Left forelimb (tissue), 1 donor: Measurements from ENCODE around the gene TTYH2.
A peak's percentile ranks its signal among the peaks of the same experiment; 100 is the strongest.
"Not testable (repeated sequence)": the region's sequence is repeated elsewhere in the genome, so short reads cannot be mapped to it uniquely, and the experiment has no call there.

Experiments used
- DNase-seq: peaks from one replicate; pipeline ENCODE4 v3.0.0-alpha.2; 2018; ENCODE audit warnings: low spot score

The TTYH2 gene

DNA sequence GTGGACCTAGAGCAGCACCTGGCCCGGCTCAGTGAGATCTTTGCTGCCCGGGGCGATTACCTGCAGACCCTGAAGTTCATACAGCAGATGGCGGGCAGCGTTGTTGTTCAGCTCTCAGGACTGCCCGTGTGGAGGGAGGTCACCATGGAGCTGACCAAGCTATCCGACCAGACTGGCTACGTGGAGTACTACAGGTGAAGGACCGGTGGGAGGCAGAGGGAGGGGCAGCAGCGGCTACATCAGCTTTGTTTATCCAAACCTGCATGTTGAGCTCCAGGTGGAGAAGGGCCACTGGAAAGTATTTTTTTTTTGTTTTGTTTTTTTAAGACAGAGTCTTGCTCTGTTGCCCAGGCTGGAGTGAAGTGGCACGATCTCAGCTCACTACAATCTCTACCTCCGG, 23.9 kb downstream of the TTYH2 start:
- no peak for DNase-seq

DNA sequence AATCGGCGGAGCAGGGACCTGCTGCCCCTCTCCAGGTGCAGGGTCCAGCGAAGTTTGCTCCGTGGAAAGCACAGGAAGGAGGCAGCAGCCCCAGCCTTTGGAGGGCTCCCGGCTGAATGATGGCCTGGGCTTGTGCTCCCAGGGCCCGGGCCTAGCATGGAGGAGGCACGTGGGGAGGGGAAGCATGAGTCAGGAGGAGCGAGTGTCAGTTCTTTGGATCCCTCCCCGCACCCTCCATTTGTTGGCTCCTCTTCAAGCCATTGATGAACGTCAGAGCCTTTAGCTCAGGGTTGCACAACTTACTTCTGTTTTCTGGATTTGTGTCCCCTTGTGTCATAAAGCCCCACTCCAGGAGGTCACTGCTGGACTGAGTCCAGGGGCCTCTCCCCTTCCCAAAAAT, 25.8 kb downstream of the TTYH2 start:
- no peak for DNase-seq

DNA sequence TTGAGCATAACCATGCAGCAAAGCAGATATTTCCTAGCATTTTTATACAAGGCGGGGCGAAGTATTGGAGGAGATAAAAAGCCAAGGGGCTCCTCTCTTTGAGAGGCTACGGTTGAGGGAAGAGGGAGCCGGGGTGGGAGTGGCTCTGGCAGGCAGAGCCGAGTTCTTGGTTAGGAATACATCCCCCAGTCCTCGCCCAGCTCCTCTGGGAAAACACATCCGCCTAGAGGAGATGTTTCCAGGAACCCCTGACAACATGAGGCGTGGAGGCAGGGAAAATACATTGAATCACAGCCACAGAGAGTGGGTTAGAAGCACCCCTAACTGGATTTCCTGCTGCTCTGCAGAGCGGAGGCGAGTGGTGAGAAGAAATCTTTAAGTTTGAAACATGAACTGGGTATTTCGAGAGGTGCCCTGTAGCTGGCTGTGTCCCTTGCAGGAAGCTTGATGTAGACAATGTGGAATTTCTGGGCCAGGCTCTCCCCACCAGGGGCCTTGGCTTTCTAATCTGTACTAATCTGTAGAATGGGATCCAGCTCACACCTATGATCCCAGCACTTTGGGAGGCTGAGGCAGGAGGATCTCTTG, 27.3 kb downstream of the TTYH2 start:
- DNase-seq = peak; percentile 87

DNA sequence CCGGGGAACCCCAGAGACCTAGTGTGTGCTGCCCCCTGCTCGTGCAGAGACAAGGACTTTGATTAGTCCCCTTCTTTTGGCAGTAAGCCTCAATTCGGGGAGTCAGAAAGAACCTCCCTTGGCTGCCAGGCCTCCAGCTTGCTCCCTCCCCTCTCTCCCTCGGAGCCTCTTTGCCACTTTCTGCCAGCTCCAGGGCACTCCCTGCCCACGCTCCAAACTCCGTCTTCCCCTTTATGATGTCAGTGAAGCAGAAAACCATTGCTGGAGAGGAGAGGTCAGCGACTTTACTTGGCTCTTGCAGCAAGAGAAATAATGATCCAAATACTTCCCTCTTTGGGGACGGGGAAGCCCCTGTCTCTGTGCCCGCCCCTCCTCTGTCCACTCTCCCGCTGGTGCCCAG, 28.1 kb downstream of the TTYH2 start:
- no peak for DNase-seq

DNA sequence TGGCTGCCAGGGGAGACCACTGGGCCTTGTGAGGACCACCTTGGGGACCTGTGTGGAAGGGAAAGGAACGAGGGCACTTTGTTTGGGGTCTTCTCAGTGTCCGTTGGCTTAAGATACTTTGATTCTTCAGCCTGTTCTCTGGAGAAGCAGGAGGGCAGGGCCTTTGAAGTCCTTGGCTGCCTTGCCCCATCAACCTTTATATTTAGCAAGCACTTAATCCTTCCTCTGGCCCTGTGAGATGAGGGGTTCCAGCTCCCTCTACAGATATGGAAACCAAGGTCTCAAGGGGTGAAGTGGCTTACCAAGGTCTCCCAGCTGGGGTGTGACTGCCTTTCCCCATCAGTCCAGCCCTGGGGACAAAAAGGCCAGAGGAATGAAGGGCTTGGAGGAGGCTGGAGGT, 28.5 kb downstream of the TTYH2 start:
- DNase-seq = no peak

DNA sequence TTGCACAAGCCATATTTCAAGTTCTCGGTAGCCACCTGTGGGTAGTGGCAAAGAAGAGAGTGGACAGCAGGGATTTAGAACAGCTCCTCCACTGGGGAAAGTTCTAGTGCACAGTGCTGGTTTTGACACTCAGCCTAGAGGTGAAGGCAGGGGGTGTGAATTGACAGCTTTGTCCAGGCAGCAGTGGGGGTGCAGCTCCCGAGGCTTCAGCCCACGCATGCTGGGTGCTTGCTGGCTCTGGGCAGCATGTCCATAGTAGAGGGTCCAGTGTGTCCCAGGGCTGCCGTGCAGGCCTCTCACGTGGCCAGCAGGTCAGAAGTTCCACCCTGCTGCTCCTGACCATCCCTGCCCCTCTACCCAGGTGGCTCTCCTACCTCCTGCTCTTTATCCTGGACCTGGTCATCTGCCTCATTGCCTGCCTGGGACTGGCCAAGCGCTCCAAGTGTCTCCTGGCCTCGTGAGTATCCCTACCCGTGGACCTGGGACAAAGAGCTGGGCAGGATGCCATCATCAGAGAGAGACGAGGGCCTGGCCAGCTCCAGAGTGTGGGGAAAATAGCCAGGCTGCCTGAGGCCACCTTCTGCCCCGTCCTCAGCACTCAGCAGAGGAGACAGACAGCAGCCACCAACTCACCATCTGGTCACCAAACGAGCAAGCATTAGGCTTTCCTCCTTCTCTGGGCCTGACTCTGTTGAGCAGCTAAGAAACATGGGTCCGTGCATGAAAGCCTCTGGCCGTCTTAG, 29.8 kb downstream of the TTYH2 start:
- DNase-seq = no peak

DNA sequence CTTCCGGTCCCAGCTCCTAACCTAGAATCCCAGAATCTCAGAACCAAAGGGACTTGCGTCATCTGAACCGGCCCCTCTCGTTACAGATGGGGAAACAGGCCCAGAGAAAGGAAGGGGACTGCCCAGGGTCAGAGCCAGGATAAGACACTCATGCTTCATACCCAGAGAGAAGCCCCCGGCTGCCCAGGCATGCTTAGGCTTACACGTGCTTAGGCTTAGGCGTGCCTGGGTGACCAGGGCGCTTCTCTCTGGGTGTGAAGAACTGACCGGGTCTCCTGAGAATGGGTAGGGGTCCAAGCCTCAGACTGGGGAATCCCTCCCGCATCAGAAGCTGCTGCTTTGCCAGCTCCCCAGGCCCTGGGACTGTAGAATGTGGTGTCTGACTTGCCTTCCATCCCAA, 30.8 kb downstream of the TTYH2 start:
- no peak for DNase-seq

DNA sequence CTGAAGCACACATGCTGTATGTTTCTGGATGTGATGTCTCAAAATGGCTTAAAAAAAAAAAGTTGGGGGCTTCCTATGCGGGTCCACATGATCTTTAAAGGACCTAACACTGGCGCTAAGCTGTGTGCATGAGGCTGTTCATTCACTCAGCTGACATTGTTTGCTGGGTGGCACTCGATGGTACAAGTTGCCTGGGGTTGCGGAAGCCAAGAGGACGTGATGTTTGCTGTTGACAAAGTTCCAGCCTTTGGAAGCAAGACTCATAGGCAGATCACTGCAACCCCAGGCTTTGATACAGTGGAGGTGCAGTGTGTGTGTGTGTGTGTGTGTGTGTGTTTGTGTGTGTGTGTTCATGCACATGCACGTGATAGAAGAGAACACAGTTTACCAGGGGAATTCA, 31.2 kb downstream of the TTYH2 start:
- no peak for DNase-seq

DNA sequence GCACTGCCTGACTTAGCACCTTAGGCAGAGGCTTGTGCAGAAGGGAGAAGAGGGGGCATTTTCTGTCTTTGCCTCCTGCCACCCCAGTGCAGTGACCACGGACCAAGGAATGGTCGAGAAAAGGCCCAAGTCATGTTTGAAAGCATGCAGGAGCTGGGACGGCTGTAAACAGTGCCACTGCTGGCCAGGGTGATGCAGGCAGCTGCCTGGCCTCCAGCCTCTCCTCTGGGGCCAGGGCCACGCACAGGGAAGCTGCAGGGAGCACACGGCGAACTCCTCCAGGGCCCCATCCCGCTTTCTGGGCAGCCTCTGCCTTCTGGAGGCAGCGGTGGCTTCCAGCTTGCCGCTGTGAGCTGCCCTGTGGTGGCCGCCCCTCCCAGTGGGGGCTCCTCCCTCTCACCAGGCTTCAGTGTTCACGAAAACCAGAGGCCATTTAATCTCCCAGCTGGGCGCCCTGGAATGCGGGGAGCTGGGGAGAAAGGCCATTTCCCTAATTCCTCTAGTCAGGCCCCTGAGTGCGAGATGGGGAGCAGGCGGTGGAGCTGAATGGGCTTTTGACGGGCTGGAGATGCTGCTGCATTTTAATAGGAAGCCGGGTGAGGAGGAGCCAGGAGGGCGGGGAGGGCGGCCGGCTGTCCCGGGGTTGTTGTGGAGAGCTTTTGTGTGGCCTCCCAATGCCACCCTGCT, 31.9 kb downstream of the TTYH2 start:
- no peak for DNase-seq

DNA sequence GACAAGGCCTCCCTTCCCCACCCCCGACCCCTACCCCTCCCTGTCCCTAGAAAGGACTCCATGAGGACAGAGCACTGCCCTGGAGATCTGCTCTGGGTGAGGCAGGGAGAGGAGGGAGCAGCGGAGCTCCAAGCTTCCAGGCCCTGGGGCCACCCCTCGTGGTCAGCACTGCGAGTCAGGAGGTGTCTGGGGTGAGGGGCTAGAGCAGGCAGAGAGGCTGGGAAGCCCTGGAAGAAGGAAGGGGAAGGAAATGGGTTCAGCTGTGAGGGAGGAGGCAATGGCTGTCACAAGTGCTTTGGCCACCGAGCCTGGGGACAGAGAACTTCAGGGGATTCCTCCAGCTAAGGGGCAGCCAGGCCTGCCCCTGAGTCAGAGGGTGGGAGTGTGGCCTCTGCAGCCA, 32.5 kb downstream of the TTYH2 start:
- DNase-seq = no peak

DNA sequence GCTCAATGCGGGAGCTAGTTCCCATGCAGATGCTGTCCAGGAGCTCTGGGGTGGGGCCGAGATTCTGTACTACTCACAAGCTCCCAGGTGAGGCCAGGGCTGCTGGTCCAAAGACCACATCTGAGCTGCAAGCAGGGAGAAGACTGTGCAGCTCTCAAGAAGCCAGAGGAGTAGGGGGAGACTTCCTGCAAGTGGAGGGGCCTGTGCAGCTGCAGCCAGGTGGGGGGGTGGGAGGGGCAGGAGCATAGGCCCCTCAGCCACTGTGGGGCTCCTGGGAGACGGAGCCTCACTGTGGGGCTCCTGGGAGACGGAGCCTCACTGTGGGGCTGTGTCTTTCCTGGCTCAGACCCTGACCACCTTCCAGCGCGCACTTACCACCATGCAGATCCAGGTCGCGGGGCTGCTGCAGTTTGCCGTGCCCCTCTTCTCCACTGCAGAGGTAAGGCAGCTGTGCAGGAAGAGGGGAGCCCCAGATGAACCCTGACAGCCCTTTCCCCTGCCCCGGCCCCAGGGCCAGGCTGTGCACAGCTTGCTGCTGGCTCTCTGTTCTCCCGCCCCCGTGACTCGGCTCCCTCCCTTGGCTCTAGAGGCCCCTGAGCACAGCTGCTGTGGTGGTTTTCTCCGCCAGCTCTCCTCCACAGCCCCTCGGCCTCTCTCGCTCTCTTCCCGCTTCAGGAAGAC, 36.4 kb downstream of the TTYH2 start:
- DNase-seq = peak; percentile 85

DNA sequence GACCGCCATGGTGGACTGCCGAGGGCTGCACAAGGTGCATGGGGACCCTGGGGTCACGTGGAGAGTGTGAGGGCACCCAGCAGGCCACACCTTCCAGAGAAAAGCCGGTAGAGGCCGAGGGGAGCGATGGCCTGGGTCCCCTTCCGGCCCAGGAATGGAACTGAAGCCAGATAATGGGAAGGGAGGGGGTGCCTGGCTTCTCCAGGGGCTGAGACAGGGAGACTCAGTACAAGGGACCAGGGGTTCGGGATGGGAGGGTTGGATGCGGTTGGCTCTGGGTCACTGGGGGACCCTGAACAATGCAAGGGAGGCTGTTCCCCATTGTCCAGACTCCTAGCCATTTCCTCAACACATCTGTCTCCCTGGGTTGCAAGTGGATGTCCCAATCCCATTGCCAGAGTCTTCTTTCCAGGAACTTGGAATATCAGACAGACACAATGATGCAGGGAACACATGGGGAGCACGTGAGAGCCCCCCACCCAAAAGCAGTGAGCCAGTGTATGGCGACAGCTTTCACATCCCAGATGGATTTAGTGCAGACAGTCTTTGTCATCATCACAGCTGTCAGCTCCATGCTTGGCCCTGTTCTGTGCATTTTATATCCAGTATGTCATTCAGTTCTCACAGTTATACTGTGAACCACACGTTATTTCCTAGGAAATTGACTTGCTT, 37.1 kb downstream of the TTYH2 start:
- DNase-seq = peak; percentile 80

DNA sequence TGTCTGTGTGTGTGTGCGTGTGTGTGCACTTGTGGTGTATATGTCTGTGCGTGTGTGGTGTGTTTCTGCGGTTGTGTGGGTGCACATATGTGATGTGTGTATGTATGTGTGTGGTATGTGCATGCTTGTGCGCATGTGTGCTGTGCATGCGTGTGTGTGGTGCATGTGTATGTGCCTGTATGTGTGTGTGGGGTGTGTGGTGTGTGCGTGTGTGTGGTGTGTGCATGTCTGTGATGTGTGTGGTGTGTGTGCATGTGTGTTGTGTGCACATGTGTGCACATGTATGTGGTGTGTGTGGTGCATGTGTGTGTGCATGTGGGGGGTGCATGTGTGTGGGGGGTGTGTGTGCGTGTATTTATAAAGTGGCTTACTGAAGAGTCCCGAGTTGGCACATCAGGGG, 37.7 kb downstream of the TTYH2 start:
- DNase-seq = no peak

DNA sequence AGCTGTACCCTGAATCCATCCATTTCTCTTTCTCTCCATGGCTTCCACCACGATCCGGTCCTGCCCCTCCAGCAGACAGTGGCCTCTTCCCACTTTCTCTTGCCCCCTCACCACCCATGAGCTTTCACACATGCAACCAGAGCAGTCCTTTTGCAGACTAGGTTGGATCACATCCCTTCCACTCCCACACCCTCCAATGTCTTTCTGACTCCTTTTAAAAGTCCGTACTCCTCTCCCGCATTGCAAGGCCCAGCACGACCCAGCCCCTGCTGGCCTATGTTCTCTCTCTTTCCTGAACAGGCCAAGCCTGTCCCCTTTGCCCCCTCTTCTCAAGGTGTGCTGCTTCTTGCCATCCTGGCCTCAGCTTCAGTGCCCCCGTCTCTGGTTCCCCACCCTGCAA, 38.2 kb downstream of the TTYH2 start:
- no peak for DNase-seq

DNA sequence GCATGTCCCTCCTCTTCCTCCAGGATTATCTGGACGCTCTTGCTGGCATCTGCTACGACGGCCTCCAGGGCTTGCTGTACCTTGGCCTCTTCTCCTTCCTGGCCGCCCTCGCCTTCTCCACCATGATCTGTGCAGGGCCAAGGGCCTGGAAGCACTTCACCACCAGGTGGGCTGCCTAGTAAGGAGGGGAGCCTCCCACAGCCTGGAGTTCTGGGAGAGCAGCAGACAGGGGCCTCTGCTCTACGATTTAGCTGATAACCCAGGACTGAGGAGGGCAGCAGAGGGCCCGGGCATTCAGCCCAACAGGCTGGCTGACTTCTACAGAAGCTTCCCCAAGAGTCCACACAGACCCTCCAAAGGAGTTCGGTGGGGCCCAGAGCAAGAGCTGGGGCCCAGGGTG, 38.8 kb downstream of the TTYH2 start:
- no peak for DNase-seq

DNA sequence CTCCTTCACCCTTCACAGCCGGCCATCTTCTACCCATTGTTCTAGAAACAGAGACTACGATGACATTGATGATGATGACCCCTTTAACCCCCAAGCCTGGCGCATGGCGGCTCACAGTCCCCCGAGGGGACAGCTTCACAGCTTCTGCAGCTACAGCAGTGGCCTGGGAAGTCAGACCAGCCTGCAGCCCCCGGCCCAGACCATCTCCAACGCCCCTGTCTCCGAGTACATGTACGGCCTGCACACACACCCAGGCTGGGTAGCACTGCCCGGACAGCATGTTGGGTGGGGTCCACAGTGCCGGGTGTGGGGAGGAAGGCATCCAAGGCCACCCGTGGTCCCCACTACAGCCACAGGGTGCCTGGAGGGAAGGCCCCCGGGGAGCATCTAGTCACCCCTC, 39.7 kb downstream of the TTYH2 start:
- DNase-seq = no peak

DNA sequence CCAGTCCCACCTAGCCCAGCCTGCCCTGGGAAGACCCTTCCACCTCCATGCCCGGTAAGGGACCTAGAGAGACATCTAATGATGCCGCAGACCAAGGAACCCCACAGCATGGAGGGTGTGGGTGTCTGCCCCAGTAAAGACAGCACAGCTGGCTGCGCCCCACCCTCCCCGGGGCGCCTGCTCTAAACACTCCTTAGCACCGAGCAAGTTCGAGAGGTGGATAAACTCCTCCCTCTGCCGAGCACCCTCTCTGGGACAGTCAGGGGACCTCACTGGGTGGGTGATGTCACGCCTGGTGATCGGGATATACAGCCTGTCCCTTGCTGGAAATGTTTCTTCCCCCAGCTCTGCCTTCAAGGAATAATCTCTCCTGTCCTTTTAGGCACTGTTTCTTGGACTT, 43.9 kb downstream of the TTYH2 start:
- no peak for DNase-seq

DNA sequence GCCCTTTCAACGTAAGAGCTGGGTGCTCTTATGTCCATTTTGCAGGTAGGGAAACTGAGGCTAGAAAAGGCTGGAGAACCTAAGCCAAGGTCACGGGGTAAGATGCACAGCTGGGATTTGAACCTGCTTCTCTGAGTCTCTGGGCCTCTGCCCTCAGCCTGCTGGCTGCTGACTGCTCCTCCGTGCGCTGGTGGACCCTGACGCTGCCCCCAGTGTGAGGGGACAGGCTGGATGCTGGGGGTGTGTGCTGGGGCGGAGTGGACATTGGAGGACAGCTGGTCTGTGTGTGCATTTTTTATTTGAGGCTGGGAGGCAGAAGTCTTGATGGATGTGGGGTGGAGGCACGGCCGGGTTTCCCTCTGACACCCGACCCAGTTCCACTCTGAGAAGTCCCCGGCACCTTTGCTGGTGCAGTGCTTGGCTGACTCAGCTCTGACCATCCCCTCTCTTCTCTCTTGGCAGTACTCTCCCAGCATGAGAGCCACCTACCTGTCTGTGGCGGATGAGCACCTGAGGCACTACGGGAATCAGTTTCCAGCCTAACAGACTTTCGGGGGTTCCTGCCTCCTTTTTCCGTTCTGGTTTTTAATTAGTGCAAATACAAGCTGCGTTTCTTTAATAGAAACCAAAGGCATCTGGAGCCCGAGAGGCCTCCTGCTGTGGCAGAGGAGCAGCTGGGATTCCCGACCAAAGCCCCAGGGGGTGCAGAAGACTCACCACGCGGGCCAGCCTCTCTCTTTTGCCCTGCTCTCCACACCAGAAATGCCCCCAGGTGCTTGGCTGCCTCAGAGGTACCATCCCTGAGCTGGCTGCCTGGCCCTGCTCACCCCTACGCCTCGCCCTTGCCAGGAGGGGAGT, 46.5 kb downstream of the TTYH2 start:
- DNase-seq = no peak

DNA sequence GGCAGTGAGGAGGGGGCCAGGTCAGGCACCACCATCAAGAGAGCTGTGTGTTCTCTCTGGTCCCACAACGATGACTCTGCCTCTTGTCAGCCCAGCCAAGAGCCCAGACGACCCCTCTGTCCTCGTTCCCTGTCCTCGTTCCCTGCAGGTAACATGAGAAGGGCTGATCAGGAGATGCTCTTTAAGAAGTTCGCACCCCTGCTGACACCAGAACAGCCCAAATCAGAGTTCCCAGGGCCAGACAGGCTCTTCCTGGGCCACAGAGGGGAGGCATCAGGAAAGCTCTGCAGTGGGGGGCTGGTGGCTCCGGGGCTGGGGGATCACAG, 47.1 kb downstream of the TTYH2 start:
- DNase-seq = no peak

DNA sequence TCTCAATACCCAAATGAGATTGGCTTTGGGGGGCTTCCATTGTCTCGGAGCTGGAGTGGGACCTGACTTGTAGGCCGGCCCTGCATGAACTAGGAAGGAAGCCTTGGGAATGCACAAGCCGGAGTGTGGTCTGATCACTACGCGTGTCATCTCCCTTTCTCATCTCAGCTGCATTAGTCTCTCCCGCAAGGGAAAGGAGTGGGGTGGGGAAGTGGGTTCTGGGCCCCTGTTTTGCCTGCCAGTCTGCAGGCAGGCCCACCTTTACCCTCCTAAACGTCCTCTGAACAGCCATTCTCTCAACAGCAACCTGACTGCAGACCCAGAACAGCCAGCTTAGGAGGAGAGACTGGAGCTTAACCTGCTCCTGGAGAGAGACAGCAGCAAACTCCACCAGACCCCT, 49.2 kb downstream of the TTYH2 start:
- no peak for DNase-seq

DNA sequence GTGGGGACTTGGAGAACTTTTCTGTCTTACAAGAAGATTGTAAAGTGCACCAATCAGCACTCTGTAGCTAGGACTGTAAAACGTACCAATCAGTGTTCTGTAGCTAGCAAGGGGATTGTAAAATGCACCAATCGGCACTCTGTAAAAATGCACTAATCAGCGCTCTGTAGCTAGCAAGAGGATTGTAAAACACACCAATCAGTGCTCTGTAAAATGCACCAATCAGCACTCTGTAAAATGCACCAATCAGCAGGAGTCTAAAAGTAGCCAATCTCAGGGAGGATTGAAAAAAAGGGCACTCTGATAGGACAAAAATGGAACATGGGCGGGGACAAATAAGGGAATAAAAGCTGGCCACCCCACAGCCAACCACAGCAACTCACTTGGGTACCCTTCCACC, 53.7 kb downstream of the TTYH2 start:
- DNase-seq = not testable (repeated sequence)

DNA sequence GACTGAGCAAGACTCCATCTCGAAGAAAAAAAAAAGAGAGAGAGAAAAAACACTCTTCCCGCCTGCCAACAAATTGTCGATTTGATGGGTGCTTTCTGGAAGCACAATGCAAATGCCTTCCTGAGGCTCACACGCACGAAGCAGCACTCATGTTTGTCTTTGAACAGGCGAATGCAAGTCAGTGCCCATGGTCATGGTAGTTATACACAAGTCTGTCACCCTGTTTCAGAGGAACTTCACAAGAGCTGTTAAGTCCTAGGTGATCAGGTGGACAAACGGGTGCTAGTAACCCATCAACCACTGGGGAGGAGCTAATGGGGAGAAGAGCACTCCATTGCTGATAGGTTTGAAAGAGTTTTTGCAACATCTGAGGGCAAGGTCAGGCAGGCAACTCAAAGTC, 54.2 kb downstream of the TTYH2 start:
- no peak for DNase-seq
